NT2/D1 (cell line): ENCODE results near the gene COMMD10.

ENCODE experiments used
- SUZ12 ChIP-seq: IDR thresholded peaks from 2 replicates; pipeline ENCODE4 v1.6.1; 2011; ENCODE audit not compliant: insufficient read length, insufficient read depth; ENCODE audit errors: extremely low read depth
- YY1 ChIP-seq: IDR thresholded peaks from 2 replicates; pipeline ENCODE4 v1.6.1; 2011; ENCODE audit not compliant: insufficient read length, insufficient read depth
- ZNF274 ChIP-seq: IDR thresholded peaks from 2 replicates; pipeline ENCODE4 v1.6.1; 2011; ENCODE audit warnings: mild to moderate bottlenecking, low read depth, low read length

- TF ChIP-seq ZNF274 (no peak), YY1 (no peak), SUZ12 (no peak)
Measured at GRCh38 chr5:116265471-116265870, 180.6 kb downstream of the COMMD10 start.
